ENCODE results near the gene ICAM5.

GRCh38 chr19:10320602-10321416 is 31.1 kb downstream of the ICAM5 start:
- TF ChIP-seq CTCF (IDR thresholded peaks at IDR 0.05; ENCODE audit: low read length) = no peak
- no peak for TF ChIP-seq EZH2phosphoT487 (IDR thresholded peaks at IDR 0.05; ENCODE audit: low read length)

Data from MM.1S (cell line).